GM19328 (cell line): ENCODE data around the gene SH3BP5.

Experiments used
- ATAC-seq: cut with Tn5 transposase; IDR thresholded peaks from one replicate; pipeline ENCODE4 v1.9.1; 2021; ENCODE audit warnings: mild to moderate bottlenecking, moderate library complexity; ENCODE audit not compliant: unreplicated experiment

Gene SH3BP5

GRCh38 chr3:15326673-15327072 lies 5.7 kb downstream of the SH3BP5 start:
- no peak for ATAC-seq

- no peak for ATAC-seq
Measured at GRCh38 chr3:15326037-15326436, 6.3 kb downstream of the SH3BP5 start.

GRCh38 chr3:15325228-15325627 lies 7.2 kb downstream of the SH3BP5 start:
- no peak for ATAC-seq

GRCh38 chr3:15324379-15324808 lies 8.0 kb downstream of the SH3BP5 start:
- ATAC-seq, result no peak

- ATAC-seq, result no peak
Measured at GRCh38 chr3:15323063-15323462, 9.3 kb downstream of the SH3BP5 start.

GRCh38 chr3:15321349-15321748 lies 11.0 kb downstream of the SH3BP5 start:
- no peak for ATAC-seq

- no peak for ATAC-seq
Measured at GRCh38 chr3:15319575-15319974, 12.8 kb downstream of the SH3BP5 start.

GRCh38 chr3:15319136-15319535 lies 13.2 kb downstream of the SH3BP5 start:
- ATAC-seq, result no peak

GRCh38 chr3:15318661-15319060 lies 13.7 kb downstream of the SH3BP5 start:
- ATAC-seq, result no peak

GRCh38 chr3:15316998-15317435 lies 15.4 kb downstream of the SH3BP5 start:
- no peak for ATAC-seq

GRCh38 chr3:15315003-15315402 lies 17.4 kb downstream of the SH3BP5 start:
- ATAC-seq, result no peak

GRCh38 chr3:15314276-15314675 lies 18.1 kb downstream of the SH3BP5 start:
- no peak for ATAC-seq

- no peak for ATAC-seq
Measured at GRCh38 chr3:15313461-15313860, 18.9 kb downstream of the SH3BP5 start.

GRCh38 chr3:15312550-15312949 lies 19.8 kb downstream of the SH3BP5 start:
- ATAC-seq, result no peak

- ATAC-seq, result peak; percentile 69
Measured at GRCh38 chr3:15310491-15311370, 21.7 kb downstream of the SH3BP5 start.

- ATAC-seq, result no peak
Measured at GRCh38 chr3:15309662-15310335, 22.6 kb downstream of the SH3BP5 start.

- ATAC-seq, result no peak
Measured at GRCh38 chr3:15307580-15307979, 24.8 kb downstream of the SH3BP5 start.

- ATAC-seq, result no peak
Measured at GRCh38 chr3:15306979-15307359, 25.4 kb downstream of the SH3BP5 start.

GRCh38 chr3:15305359-15305844 lies 27.0 kb downstream of the SH3BP5 start:
- ATAC-seq, result no peak

GRCh38 chr3:15303728-15304127 lies 28.7 kb downstream of the SH3BP5 start:
- no peak for ATAC-seq

GRCh38 chr3:15303216-15303615 lies 29.2 kb downstream of the SH3BP5 start:
- no peak for ATAC-seq

- no peak for ATAC-seq
Measured at GRCh38 chr3:15301761-15302160, 30.6 kb downstream of the SH3BP5 start.
